PC-3 (cell line): ENCODE measurements around the gene LMCD1.

ENCODE experiments used
- CTCF ChIP-seq: fragments of 300-600 bp; sonication (generic); conservative IDR thresholded peaks from 2 replicates; pipeline ENCODE4 v1.5.1; 2017; ENCODE audit warnings: antibody characterized with exemption, low read depth, mild to moderate bottlenecking, low read length
- EZH2 ChIP-seq: fragments of 300-600 bp; sonication (generic); IDR thresholded peaks from one replicate; pipeline ENCODE4 v1.6.1; 2017; ENCODE audit warnings: antibody characterized with exemption, mild to moderate bottlenecking, low read length; ENCODE audit not compliant: unreplicated experiment
- EZH2phosphoT487 ChIP-seq: fragments of 300-600 bp; sonication (generic); IDR thresholded peaks from 2 replicates; pipeline ENCODE4 v1.6.1; 2018; ENCODE audit warnings: mild to moderate bottlenecking, antibody characterized with exemption, low read length, borderline replicate concordance

GRCh38 chr3:8523041-8523440 lies 21.4 kb downstream of the LMCD1 start:
- TF ChIP-seq CTCF = no peak
- TF ChIP-seq EZH2phosphoT487 = no peak
- TF ChIP-seq EZH2 = no peak
